NCI-H446 treated with DMSO at 0.1 percent for 48 hours (cell line): ENCODE measurements around the gene BPIFB3.

Source experiments
- DNase-seq: peaks from one replicate; lab custom pipeline; 2025; lab: John Stamatoyannopoulos, UW

The BPIFB3 gene

GRCh38 chr20:33016581-33017109 lies 37.1 kb upstream of the BPIFB3 start:
- no peak for DNase-seq

DNA sequence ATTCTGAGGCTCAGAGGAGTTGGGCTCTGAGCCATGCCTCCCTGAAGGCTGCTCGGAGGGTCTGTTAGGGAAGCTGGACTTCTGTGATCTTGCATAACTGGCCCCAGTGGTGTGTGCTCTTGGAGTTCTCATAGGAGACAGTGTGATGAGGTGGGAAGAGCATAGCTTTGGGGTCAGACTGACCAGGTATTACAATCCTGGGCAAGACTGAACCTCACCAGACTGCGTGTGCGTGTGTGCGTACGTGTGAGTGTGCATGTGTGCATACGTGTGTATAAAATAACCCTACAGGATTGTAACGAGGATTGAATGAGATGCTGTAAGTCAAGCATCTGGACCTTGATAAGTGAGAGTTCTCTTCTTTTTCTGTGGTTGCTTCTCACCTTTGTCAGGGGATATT lies 36.2 kb upstream of the BPIFB3 start:
- no peak for DNase-seq

DNA sequence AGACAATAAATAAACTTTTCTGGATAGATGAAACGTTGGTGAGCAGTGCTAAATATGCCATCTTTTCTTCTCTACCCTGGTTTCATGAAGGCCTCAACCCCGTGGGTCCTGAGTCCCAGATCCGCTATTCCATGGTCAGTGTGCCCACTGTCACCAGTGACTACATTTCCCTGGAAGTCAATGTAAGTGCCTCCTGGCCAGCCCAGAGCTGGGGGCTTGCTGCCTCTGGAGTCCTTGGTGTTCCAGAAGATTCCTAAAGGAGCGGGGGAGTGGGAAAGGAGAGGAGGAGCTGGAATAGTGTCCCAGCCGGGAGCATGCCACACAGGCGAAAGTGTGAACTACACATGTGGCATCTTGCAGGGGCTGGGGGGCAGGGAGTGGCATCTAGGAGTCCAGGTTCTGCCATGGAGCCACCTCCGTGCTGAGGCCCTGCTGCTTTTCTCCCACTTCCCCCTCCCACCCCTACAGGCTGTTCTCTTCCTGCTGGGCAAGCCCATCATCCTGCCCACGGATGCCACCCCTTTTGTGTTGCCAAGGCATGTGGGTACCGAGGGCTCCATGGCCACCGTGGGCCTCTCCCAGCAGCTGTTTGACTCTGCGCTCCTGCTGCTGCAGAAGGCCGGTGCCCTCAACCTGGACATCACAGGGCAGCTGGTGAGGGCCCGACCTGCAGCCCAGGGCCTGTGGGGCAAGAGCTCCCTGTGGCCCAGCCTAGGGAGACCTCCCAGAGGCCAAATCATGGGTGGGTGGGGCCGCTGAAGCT lies 35.4 kb upstream of the BPIFB3 start:
- no peak for DNase-seq

DNA sequence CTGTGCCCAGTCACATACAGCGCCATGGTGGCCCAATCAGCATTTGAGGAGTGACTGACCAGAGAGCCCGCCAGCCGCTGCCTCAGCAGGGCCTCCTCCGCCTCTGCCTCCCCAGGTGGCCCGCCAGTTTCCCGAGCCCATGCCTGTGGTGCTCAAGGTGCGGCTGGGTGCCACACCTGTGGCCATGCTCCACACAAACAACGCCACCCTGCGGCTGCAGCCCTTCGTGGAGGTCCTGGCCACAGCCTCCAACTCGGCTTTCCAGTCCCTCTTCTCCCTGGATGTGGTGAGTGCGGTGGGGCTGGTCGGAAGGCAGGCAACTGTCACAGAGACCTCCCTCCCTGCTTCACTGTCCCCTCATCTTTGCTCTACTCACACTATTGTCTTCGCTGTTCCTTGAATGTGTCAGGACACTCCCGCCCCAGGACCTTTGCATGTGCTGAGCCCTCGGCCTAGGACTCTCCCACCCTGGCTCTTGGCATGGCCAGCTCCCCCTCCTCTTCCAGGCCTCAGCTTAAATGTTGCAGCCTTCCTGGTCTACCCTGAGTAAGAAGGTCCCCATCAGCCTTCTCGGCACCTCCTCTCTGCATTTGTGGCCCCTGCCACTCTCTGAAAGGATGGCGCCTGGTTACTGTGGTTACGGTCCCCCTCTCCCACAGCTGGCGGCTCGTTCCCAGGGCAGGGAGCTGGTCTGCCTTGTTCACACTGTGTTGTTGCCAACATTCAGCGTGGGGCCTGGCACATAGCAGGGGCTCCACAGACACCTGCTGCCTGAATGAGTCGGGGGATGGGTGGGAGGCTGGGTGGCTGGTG lies 34.0 kb upstream of the BPIFB3 start:
- no peak for DNase-seq

GRCh38 chr20:33020278-33021161 lies 33.2 kb upstream of the BPIFB3 start:
- no peak for DNase-seq

- DNase-seq, result no peak
These were observed 31.8 kb upstream of the BPIFB3 start for GRCh38 chr20:33021879-33022278.

DNA sequence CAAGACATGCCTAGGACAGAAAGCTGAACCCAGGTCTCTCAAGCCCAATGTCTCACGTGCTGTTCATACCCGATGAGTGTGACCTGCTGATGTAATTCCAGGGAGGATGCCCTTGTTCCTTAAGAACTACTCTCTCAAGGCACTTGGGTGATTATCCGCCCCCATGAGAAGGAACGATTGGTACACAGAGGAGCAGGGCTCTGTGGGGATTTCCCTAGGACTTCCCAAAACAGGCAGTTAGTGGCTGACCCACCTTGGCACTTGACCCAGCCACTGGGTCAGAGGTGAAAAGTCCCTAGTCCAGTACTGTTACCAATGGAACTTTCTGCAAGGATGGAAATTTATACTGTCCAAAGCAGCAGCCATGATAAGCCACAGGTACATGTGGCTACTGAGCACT lies 31.4 kb upstream of the BPIFB3 start:
- DNase-seq, result no peak

- no peak for DNase-seq
These were observed 30.8 kb upstream of the BPIFB3 start for GRCh38 chr20:33022694-33023438.

DNA sequence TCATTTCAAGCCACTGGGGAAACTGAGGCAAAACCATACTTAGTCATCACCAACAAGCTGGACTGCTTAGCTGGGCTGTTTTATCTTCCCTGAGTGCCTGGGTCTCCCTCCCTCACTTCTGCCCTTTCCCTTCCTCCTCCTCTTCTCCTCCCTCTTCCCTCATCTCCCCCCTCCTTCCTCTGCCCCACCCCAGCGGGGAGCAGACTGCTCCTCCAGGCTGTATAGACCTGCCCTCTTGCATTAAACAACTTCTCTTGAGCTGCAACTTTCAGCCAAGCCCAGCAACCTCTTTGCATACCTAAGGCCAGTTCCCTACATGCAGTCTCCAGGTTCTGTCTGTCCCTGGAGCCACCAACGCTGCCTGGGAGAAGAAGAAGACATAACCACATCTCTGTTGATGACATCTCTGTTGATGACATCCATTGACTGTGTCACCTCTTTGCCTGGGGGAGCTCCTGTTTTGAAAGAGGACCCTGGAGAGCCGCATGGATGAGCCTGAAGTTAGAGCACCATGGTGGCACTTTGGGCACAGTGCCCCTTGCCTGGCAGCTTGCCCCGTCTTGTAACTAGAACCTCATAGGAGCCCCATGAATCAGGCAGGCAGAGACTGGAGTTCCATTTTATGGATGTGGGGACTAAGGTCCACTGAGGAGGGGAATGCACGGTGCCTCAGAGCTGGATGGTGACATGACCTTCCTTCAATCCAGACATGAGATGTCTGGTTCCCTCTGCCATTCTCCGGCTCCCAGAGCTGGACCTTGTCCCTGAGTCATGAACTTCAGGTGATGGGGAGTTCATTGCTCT lies 30.1 kb upstream of the BPIFB3 start:
- no peak for DNase-seq

GRCh38 chr20:33024243-33024560 lies 29.5 kb upstream of the BPIFB3 start:
- DNase-seq, result no peak

GRCh38 chr20:33024609-33025317 lies 28.9 kb upstream of the BPIFB3 start:
- no peak for DNase-seq

GRCh38 chr20:33025318-33025876 lies 28.3 kb upstream of the BPIFB3 start:
- DNase-seq, result no peak

- no peak for DNase-seq
These were observed 27.5 kb upstream of the BPIFB3 start for GRCh38 chr20:33026072-33026778.

DNA sequence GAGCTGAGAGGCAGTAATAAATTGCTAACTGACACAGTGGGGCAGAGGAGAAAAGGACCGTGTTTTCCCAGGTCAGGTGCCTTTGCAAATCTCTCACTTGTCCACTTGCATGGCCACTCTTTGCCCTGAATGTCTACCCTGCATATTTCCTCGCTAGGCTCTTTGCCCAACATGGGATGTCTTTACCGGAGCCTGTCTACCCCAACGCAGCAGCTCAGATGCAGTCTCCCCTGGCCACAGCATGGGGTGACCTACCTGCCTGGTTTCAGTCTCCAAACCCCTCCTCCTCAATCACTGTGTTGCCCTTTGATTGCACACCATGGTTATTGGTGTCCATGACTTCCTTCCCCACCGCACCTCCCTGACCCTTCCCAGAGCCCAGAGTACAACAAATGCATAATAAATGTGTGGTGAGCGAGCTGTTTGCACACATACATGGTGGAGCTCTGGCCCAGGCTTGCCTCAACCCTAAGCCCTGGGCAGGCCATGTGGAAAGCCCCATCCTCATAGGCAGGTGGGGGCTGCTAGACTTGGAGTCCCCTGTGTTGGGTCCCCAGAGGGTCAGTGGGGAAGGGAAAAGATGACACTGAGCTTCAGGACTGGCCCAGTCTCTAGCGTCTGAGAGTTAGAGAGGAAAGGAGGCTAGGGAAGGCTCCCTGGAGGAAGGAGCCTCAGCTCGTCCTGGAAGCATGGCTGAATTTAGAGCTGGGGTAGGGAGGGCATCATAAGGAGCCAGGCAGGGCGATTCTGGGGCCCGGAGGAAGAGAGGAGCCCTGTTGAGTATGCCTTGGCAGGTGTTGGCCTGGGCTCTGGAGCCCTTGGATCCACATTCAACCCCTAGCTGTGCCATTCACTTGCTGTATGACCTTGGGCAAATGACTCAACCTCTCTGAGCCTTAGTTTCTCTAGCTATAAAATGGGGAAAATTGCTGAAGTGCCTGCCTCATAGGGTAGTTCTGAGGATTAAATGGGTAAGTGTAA lies 26.6 kb upstream of the BPIFB3 start:
- DNase-seq, result no peak

- DNase-seq, result no peak
These were observed 25.6 kb upstream of the BPIFB3 start for GRCh38 chr20:33027769-33028751.

DNA sequence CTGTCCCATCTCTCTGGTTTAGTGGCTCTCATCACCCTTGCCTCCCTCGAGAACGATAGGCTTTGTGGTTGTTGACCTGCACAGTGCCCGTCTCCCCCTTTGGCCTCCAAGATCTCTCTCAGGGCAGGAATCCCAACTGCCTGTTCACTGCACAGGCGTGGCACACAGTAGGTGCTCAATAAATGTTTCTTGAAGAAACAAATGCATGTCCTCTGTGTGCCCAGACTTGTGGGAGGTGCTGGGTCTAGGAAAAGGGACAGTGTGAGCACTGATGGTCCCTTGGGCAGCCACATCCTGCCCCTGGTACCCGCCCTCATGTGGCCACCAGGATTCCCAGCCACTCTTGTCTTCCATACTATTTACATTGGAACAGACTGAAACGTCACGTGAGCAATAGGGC lies 24.8 kb upstream of the BPIFB3 start:
- DNase-seq, result no peak

DNA sequence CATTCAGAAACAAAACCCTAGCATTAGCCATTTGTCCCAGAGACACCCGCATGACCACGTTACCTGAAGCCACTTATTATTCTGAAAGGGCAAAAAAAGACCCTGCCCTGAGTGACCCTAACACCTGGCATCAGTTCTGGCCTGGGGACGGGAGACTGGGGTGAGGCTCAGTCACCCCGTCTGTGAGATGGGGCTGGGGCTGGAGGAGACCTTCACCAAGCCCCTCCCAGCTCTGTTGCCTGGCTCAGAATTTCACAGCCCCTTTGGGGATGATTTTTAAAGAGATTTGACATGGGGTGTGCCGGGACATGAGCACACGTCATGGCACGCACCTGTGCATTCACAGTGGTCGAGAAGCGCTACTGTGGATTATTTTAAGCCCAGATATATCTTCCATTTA lies 23.6 kb upstream of the BPIFB3 start:
- DNase-seq, result no peak
